Measurements from ENCODE around the gene TAF13.

The TAF13 gene

DNA sequence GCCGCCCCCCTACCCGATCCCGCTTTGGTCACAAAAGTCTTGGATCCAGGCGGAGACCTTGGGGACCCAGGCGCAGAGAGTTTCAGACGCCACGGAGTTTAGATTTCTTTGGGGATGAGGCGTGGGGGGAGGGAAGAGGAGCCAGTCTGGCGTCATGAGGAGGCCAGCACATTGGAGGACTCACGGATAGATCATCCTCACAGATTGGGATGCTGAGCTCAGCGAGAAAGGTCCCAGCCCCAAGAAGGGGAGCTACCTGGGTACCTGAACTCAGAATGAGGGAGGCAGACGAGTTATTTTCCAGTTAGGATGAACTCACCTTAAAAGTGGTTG is 38.5 kb upstream of the TAF13 start:
- no peak for DNase-seq (ENCODE audit: low read depth)
- no peak for TF ChIP-seq POLR2A (IDR thresholded peaks at IDR 0.05; ENCODE audit: extremely low read depth, insufficient read length)

DNA sequence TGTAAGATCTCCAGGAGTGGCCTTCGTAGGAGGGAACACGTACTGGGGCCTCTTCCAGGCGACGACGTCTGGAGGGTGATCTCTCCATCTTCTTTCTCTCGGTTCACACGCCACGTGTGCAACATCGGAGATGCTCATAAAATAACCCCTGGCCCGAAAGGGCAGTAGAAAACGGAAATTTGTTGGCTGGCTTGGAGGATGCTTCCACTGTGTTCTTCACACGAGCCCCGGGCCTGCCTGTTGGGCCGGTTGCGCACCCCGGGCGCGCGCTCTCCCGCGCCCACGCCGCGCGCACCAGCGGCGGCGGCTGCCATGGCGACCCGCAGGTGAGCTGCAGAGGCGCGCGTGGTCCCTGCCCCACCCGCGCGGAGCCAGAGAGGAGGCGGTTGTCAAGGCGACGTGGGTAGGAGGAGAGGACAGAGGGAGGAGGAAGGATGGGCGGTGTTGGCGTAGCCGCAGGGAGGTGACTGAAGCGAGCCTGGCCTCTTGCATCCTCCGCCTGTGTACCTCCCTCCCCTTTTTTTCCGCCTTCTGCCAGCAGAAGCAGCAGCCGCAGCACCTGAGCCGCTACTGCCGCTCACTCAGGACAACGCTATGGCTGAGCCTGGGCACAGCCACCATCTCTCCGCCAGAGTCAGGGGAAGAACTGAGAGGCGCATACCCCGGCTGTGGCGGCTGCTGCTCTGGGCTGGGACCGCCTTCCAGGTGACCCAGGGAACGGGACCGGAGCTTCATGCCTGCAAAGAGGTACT is 38.0 kb upstream of the TAF13 start, which contains the start of gene ELAPOR1:
TSS of gene ELAPOR1 (plus strand) at position 526 of the 752 bp plus-strand sequence. CDS start at position 595, 69 bp downstream.
- TF ChIP-seq, protein P1, sequence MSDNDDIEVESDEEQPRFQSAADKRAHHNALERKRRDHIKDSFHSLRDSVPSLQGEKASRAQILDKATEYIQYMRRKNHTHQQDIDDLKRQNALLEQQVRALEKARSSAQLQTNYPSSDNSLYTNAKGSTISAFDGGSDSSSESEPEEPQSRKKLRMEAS (IDR thresholded peaks at IDR 0.05; ENCODE audit: low read depth, low read length): no peak
- TF ChIP-seq, protein P2, sequence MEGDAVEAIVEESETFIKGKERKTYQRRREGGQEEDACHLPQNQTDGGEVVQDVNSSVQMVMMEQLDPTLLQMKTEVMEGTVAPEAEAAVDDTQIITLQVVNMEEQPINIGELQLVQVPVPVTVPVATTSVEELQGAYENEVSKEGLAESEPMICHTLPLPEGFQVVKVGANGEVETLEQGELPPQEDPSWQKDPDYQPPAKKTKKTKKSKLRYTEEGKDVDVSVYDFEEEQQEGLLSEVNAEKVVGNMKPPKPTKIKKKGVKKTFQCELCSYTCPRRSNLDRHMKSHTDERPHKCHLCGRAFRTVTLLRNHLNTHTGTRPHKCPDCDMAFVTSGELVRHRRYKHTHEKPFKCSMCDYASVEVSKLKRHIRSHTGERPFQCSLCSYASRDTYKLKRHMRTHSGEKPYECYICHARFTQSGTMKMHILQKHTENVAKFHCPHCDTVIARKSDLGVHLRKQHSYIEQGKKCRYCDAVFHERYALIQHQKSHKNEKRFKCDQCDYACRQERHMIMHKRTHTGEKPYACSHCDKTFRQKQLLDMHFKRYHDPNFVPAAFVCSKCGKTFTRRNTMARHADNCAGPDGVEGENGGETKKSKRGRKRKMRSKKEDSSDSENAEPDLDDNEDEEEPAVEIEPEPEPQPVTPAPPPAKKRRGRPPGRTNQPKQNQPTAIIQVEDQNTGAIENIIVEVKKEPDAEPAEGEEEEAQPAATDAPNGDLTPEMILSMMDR (IDR thresholded peaks at IDR 0.05; ENCODE audit: low read depth, low read length): no peak
- TF ChIP-seq MYC (IDR thresholded peaks at IDR 0.05; ENCODE audit: low read depth, low read length) (no peak), POLR2A (IDR thresholded peaks at IDR 0.05; ENCODE audit: extremely low read depth, insufficient read length) (no peak)
- no peak for DNase-seq (ENCODE audit: low read depth)
- H3K4me3 ChIP-seq (ENCODE audit: low read depth, low read length): no peak within 1 kb of the TSS

More for the DNA sequence above, 38.5 kb upstream of the TAF13 start:
- no peak overlapping the region for H3K4me3 ChIP-seq (ENCODE audit: low read depth, low read length)

DNA sequence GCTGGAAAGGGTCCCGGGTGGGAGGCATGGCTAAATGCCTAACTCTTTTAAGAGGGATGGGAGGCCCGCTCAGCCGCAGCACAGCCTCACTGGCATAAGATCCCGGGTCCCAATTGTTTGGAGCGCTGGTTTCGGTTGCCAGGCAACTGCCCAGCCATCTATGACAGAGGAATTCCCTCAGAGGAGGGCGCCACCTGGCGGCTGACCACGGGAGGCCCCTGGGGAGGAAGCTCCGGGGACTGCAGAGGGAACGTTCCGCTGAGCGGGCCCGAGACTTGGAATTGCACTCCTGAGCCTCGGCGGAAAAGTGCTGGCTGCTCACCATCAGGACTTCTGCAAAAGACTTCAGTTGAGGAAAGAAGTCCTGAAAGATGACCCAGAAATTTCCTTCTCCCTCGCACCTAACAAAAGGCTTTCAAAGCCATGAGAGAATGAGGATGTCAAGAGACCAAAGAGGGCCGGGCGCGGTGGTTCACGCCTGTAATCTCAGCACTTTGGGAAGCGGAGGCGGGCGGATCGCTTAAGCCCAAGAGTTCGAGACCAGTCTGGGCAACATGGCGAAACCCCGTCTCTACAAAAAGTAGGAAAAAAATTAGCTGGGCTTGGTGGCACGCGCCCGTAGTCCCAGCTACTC is 37.0 kb upstream of the TAF13 start:
- no peak for TF ChIP-seq POLR2A (IDR thresholded peaks at IDR 0.05; ENCODE audit: extremely low read depth, insufficient read length)
- TF ChIP-seq, protein P2 (IDR thresholded peaks at IDR 0.05; ENCODE audit: low read depth, low read length): peak; percentile 85
- TF ChIP-seq, protein P1 (IDR thresholded peaks at IDR 0.05; ENCODE audit: low read depth, low read length): 0 out of 2 replicates have a peak, but pooled peaks have one; percentile 14
- 0 out of 2 replicates have a peak, but pooled peaks have one; percentile 11 for TF ChIP-seq MYC (IDR thresholded peaks at IDR 0.05; ENCODE audit: low read depth, low read length)
- H3K4me3 ChIP-seq (ENCODE audit: low read depth, low read length): no peak overlapping the region
- peak; percentile 84 for DNase-seq (ENCODE audit: low read depth)

DNA sequence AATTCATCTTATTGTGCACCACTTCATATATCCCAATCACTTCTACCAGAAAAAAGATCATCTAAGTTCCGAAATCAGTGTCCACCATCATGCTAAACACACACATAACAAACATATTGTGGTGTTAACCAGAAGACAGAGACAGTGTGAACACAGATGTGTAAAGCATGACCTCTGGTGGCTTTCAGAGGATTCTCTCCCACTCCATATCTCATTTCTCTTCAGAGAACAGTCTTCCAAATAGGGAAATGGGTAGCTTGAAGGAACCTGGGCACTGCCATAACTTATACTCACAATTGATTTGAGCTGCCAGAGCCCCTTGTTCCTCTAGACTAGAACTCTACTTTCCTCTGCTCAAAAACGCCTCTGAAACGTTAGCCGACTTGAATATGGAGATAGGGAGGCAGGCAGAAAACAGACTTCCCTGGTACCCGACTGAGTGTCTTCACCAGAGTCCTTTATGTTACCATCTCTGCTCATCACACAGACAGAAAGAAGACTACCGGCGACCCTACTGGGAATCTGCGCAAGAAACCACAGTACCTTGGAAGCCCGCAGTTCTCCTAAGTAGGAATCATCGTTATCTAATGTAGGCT is 36.4 kb upstream of the TAF13 start:
- TF ChIP-seq, protein P1 (IDR thresholded peaks at IDR 0.05; ENCODE audit: low read depth, low read length): no peak
- no peak for TF ChIP-seq MYC (IDR thresholded peaks at IDR 0.05; ENCODE audit: low read depth, low read length)
- no peak for TF ChIP-seq POLR2A (IDR thresholded peaks at IDR 0.05; ENCODE audit: extremely low read depth, insufficient read length)
- TF ChIP-seq, protein P2 (IDR thresholded peaks at IDR 0.05; ENCODE audit: low read depth, low read length): peak; percentile 44
- H3K4me3 ChIP-seq (ENCODE audit: low read depth, low read length): no peak overlapping the region
- peak; percentile 68 for DNase-seq (ENCODE audit: low read depth)

DNA sequence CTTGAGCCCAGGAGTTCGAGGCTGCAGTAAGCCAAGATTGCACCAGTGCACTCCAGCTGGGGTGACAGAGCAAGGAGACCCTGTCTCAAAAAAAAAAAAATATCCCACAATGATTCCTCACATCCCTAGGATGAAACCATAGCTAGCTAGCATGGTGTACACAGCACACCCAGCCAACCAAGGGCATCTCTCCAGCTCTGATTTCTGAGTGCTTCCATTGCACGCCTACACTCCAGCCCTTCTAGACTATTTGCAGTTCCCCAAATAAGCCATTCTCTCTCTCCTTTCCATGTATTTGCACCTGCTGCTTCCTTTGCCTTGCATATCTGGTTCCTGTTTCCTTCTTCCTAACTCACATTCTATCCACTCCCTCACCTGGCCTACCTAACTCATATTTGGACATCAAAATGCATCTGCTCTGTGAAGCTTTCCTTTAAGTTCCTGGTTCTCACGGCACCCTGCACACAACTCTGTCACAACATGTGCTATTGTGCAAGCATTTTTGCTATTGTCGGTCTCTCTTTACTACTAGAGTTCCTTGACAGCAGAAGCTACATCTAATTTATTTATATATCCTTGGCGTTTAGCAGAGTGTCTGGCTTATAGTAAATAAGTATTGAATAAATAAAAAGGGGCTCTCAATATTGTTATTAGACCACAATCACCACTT is 35.7 kb upstream of the TAF13 start:
- TF ChIP-seq, protein P2 (IDR thresholded peaks at IDR 0.05; ENCODE audit: low read depth, low read length): no peak
- TF ChIP-seq POLR2A (IDR thresholded peaks at IDR 0.05; ENCODE audit: extremely low read depth, insufficient read length): no peak
- TF ChIP-seq, protein P1 (IDR thresholded peaks at IDR 0.05; ENCODE audit: low read depth, low read length): peak; percentile 63; the same call in 1 of the 2 replicates
- TF ChIP-seq MYC (IDR thresholded peaks at IDR 0.05; ENCODE audit: low read depth, low read length): no peak; the same call in 1 of the 2 replicates
- DNase-seq (ENCODE audit: low read depth): peak; percentile 62
- H3K4me3 ChIP-seq (ENCODE audit: low read depth, low read length): no peak overlapping the region

Data from NB4 (cell line).